Stomach (tissue), 9 donors: ENCODE results near the gene PTPRM. TPM values are rescaled to one million over a fixed set of nuclear protein-coding genes. Genes with fewer than 3 reads are reported as not detected.

Experiments used
- DNase-seq, 2 donors: peaks; one replicate each; pipeline versions ENCODE4 v3.0.0 to v3.0.0-alpha.2; 2013 to 2019
- H3K27ac ChIP-seq, 5 donors: fragments of 200-600 bp in 4 of 5; sonication (generic) in 4 of 5; one replicate each; pipeline ENCODE4 v1.5.1; 2013 to 2019; ENCODE audit warnings: mild to moderate bottlenecking in 1 of 5, moderate library complexity in 1 of 5
- H3K27me3 ChIP-seq, 3 donors: fragments of 200-600 bp; sonication (generic); one replicate each; pipeline ENCODE4 v1.5.1; 2017 to 2019; ENCODE audit warnings: mixed run types in 1 of 3
- H3K36me3 ChIP-seq, 4 donors: fragments of 200-600 bp; sonication (generic); 1 replicate in 3 of 4; 2 replicates in 1 of 4; pipeline ENCODE4 v1.5.1; 2016 to 2019
- H3K4me1 ChIP-seq, 4 donors: fragments of 200-600 bp; sonication (generic); one replicate each; pipeline ENCODE4 v1.5.1; 2016 to 2019
- H3K4me3 ChIP-seq, 4 donors: fragments of 200-600 bp; sonication (generic) in 3 of 4; one replicate each; pipeline ENCODE4 v1.5.1; 2016 to 2019; ENCODE audit warnings: mild to moderate bottlenecking in 1 of 4
- H3K9me3 ChIP-seq, 4 donors: fragments of 200-600 bp; sonication (generic); one replicate each; pipeline ENCODE4 v1.5.1; 2016 to 2019
- CTCF ChIP-seq, 7 experiments: fragments of 450-650 bp in 4 of 7; fragments of 200-600 bp in 3 of 7; sonication (generic) in 3 of 7; IDR thresholded peaks; one replicate each; pipeline ENCODE4 v1.5.1; 2016 to 2019; ENCODE audit warnings: antibody characterized with exemption in 7 of 7, control low read depth in 2 of 7, mild to moderate bottlenecking in 1 of 7
- EP300 ChIP-seq: sonication (generic); formaldehyde crosslinking; IDR thresholded peaks from one replicate; pipeline ENCODE4 v1.6.1; 2017; ENCODE audit warnings: antibody characterized with exemption
- POLR2A ChIP-seq, 4 donors: fragments of 450-650 bp; IDR thresholded peaks; one replicate each; pipeline ENCODE4 v1.6.1; 2016; ENCODE audit warnings: antibody characterized with exemption in 4 of 4, control low read depth in 2 of 4, mild to moderate bottlenecking in 1 of 4, moderate library complexity in 1 of 4
- POLR2AphosphoS5 ChIP-seq, 3 donors: sonication (generic); formaldehyde crosslinking; IDR thresholded peaks; one replicate each; pipeline ENCODE4 v1.6.1; 2016; ENCODE audit warnings: antibody characterized with exemption in 3 of 3
- WGBS, 5 donors: extraction: QIAGEN DNeasy Blood & Tissue Kit in 3 of 5; methylation state at CpG; one replicate each; pipeline versions ENCODE4 v1.1.5 to v1.1.7; 2013 to 2018; 5-methylcytosine and 5-hydroxymethylcytosine counted together
- intact Hi-C: fragments of 100-400 bp; cut with DNase I; formaldehyde crosslinking; loops from one replicate; pipeline ENCODE4 v1.15.1; 2023; ENCODE audit warnings: low total_unique reads
- polyA plus RNA-seq, 3 donors: library from polyadenylated mRNA; stranded (reverse); fragments of 200-250 nt; gene quantifications; one replicate each; pipeline ENCODE4 v1.2.3, GENCODE V29; 2013
- total RNA-seq, 5 donors: library from RNA; depleted of rRNA; stranded (reverse); fragments of >200 nt; gene quantifications; one replicate each; pipeline versions ENCODE4 v1.1.0 to v1.2.3, GENCODE V29; 2014 to 2016
- donor health status: healthy with polysubstance abuse.
- donor health status: Bipolar disorder and iron deficiency.
- donor health status: healthy.

PTPRM gene
- total and polyA plus RNA-seq, 8 donors: 7.5 to 246 (median 58.2) TPM

DNA sequence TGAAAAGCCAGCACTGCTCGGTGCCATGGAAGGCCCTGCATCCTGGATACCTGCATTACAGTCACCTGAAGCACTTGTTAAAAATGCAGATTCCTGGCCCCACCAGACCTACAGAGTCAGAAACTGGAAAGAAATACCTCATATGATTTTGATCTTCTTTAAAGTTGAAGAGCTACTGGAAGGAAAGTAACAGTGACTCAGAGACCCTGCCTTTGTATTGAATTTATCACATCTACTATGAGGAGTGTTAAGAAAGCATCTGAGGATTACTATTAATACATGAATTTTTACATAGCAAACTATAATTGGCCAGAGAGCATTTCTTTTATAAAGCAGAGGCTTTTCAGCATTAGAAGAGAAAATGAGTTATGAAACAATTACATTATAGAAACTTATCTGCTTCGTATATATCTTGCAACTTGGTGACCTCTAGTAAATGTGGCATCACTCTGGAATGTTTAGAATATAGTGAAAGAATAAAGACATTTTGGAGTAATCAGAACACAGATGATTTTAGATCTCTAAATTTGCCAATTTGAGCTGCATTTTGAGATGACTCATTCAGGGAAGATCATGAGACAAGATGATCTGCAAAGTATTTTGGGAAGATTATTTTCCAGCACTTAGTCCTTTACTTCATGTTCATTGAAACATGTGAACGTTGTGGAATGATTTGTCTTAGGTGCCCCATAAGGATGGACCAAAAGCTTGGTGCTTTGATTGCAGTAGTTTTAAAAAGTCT, 12.2 kb downstream of the PTPRM start:
- intact Hi-C loops: no loop called here
- 75 to 82% (median 79%) methylated on average over 3 of the region's 3 CpGs for WGBS, 5 donors

DNA sequence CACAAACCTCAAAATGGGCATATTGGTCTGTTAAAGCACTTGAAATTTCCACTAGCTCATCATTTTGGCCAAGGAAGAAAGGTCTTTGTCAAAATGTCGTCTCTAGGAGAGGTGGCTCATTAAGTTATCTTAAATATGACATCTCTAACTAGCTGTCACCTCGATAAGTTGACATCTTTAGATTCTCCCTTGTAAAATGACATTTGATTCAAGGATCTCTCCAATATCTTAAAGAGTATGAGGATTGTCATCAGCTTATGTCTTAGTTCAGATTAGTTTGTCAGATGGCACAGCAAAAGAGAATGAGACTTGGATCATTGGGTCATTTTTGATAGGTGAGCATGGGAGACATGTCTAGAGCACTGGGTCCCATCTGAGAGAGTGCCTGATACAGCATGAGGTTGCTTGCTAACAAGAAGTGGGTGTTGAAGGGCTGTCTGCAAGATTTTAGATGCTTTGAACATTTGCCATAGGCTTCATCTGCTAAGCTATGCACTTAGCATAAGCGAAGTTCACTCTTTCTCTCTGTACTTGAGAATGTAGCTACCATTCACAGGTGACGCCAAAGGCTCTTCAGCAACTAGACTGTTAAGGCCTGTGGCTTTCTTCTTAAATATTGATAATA, 12.9 kb downstream of the PTPRM start:
- intact Hi-C loops: no loop called here
- 93 to 98% (median 95%) methylated on average over 4 of the region's 4 CpGs for WGBS, 5 donors
- H3K4me1 ChIP-seq: peaks cover 0 to 27% (median 13%) of the 10 kb centered on the region in 4 donors

More for the DNA sequence above, 12.2 kb downstream of the PTPRM start:
- H3K27ac ChIP-seq: no peak overlapping the region
- H3K27me3 ChIP-seq: no peaks in the 10 kb centered on the region
- no peak for DNase-seq
- H3K4me1 ChIP-seq: peaks cover 0 to 20% (median 7%) of the 10 kb centered on the region in 4 donors
- TF ChIP-seq CTCF (IDR thresholded peaks at IDR 0.05) (no peak), POLR2A (IDR thresholded peaks at IDR 0.05) (no peak), POLR2AphosphoS5 (IDR thresholded peaks at IDR 0.05) (no peak), EP300 (no peak)
- H3K36me3 ChIP-seq: no peaks in the 10 kb centered on the region
- H3K9me3 ChIP-seq: no peaks in the 10 kb centered on the region
- no peak overlapping the region for H3K4me3 ChIP-seq

GRCh38 chr18:7584646-7585275, 17.6 kb downstream of the PTPRM start:
- WGBS, 5 donors: 57 to 71% (median 62%) methylated on average over 7 of the region's 7 CpGs
- Histone ChIP-seq H3K27me3 (no peaks in the 10 kb centered on the region), H3K9me3 (no peaks in the 10 kb centered on the region), H3K4me3 (no peak overlapping the region), H3K4me1 (peaks cover 6 to 28% (median 18%) of the 10 kb centered on the region in 4 donors), H3K27ac (no peak overlapping the region), H3K36me3 (no peaks in the 10 kb centered on the region)
- TF ChIP-seq POLR2A (IDR thresholded peaks at IDR 0.05): no peak
- no peak for TF ChIP-seq CTCF (IDR thresholded peaks at IDR 0.05)
- TF ChIP-seq EP300: no peak
- no peak for TF ChIP-seq POLR2AphosphoS5 (IDR thresholded peaks at IDR 0.05)
- DNase-seq: no peak
- intact Hi-C loops: no loop called here

More for the DNA sequence above, 12.9 kb downstream of the PTPRM start:
- no peak overlapping the region for H3K27ac ChIP-seq
- no peaks in the 10 kb centered on the region for H3K36me3 ChIP-seq
- no peak overlapping the region for H3K4me3 ChIP-seq
- no peaks in the 10 kb centered on the region for H3K27me3 ChIP-seq
- no peak for DNase-seq
- TF ChIP-seq CTCF (IDR thresholded peaks at IDR 0.05) (no peak), EP300 (no peak), POLR2A (IDR thresholded peaks at IDR 0.05) (no peak), POLR2AphosphoS5 (IDR thresholded peaks at IDR 0.05) (no peak)
- no peaks in the 10 kb centered on the region for H3K9me3 ChIP-seq

DNA sequence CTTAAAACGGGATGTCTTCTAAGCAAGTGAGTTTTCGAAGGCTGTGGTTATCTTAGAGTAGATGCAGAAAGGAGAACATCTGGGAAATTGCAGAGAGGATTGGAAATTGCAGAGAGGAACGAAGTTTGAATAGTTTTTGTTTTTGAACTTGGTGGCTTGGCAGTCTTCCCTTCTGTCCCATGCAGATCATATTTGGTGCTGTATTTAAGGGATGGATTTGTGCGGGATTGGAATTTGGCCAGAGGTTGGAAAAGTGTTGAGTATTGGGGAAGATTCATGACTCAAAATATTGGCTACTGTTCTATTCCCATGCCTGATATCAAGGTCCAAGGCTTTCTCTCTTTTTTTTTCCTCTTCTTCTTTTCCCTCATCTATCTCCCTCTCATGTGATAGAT, 18.2 kb downstream of the PTPRM start:
- Histone ChIP-seq H3K9me3 (no peaks in the 10 kb centered on the region), H3K36me3 (no peaks in the 10 kb centered on the region), H3K27ac (peak overlapping the region in 2 of 5 donors; percentile 30 to 45), H3K4me3 (no peak overlapping the region), H3K4me1 (peaks cover 6 to 28% (median 18%) of the 10 kb centered on the region in 4 donors), H3K27me3 (no peaks in the 10 kb centered on the region)
- DNase-seq: no peak
- WGBS, 5 donors: 50 to 69% (median 63%) methylated on average over 4 of the region's 4 CpGs
- TF ChIP-seq POLR2AphosphoS5 (IDR thresholded peaks at IDR 0.05) (no peak), POLR2A (IDR thresholded peaks at IDR 0.05) (no peak), CTCF (IDR thresholded peaks at IDR 0.05) (no peak)
- intact Hi-C loops: no loop called here
